ENCODE measurements around the gene R3HDM2. TPM values are rescaled to one million over a fixed set of nuclear protein-coding genes. Genes with fewer than 3 reads are reported as not detected.
A peak's percentile ranks its signal among the peaks of the same experiment; 100 is the strongest.

Gene R3HDM2
- total and polyA plus RNA-seq, 4 experiments from 2014 or later: 3.9 to 132 (median 71.5) TPM

DNA sequence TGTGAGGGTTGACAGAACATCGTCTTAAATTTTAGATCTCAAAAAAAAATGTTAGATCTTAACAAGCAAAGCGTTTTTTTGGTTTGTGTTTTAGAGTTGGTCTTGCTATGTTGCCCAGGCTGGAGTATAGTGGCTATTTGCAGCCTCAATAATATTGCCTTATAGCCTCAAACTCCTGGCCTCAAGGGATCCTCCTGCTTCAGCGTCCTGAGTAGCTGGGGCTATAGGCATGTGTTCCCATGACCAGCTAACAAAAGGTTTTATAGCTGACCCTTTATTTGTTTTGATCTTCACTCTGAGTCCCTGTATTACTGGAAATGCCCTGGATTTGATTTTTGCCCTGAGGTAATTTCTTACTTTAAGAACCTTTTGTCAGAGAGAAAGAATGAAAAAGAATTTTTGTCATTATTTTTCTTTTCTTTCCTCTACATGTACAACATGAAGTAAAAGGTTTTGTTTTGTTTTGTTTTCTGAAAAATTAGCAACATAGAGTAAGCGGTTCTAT is 9.0 kb upstream of the R3HDM2 start:
- H3K27ac Mint-ChIP-seq: peak overlapping the region in 1 of 7 donors; percentile 29
- no peak overlapping the region for H3K4me3 Mint-ChIP-seq
- intact Hi-C loops (cut with micrococcal nuclease): no loop called here
- Histone ChIP-seq H3K27me3 (ENCODE audit: insufficient read depth, low read length) (no peaks in the 10 kb centered on the region), H3K36me3 (ENCODE audit: insufficient read depth, low read length) (no peaks in the 10 kb centered on the region), H3K27ac (ENCODE audit: low read depth, low read length) (no peak overlapping the region), H3K9me3 (ENCODE audit: control insufficient read depth in 1 of 2, low read length in 2 of 2) (no peaks in the 10 kb centered on the region), H3K4me1 (ENCODE audit: insufficient read depth, low read length) (no peaks in the 10 kb centered on the region), H3K4me3 (ENCODE audit: low read length in 2 of 2) (no peak overlapping the region)
- ChIA-PET CTCF (ENCODE audit: partially characterized antibody) (interaction anchor here (1.2 kb wide), 1 partner anchor 16 kb away, joined by 3 read pairs; the partner anchor contains the start of gene INHBE), POLR2A (ENCODE audit: partially characterized antibody) (no interaction called here)
- peaks cover 1 to 16% (median 10%) of the 10 kb centered on the region in 8 donors for H3K9me3 Mint-ChIP-seq
- DNase-seq: no peak
- H3K27me3 Mint-ChIP-seq: peaks cover 3 to 9% of the 10 kb centered on the region in 2 donors
- peaks cover 6 to 7% of the 10 kb centered on the region in 2 donors for H3K36me3 Mint-ChIP-seq
- peaks cover 1 to 5% (median 4%) of the 10 kb centered on the region in 4 donors for H3K4me1 Mint-ChIP-seq

DNA sequence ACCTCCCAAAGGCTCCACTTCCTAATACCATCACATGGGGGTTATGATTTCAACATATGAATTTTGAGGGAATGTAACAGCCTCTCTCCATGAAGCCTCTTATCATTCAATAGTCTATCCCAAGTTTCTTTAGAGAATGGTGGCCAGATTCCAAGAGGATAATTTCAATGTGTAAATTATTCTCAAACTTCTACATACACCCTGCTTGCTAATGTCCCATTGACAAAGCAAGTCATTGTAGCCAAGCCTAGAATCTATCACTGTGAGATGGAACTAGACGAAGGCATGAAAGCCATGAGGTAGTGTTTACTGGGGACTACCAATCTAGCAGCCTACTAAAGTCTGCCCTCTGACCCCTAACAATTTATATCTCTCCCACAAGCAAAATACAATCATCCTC is 7.6 kb upstream of the R3HDM2 start:
- no peaks in the 10 kb centered on the region for H3K9me3 ChIP-seq (ENCODE audit: control insufficient read depth in 1 of 2, low read length in 2 of 2)
- intact Hi-C loops (cut with micrococcal nuclease): no loop called here
- no peaks in the 10 kb centered on the region for H3K4me1 ChIP-seq (ENCODE audit: insufficient read depth, low read length)
- ChIA-PET POLR2A (ENCODE audit: partially characterized antibody) (no interaction called here), CTCF (ENCODE audit: partially characterized antibody) (interaction anchor here (1.1 kb wide), 1 partner anchor 20 kb away, joined by 5 read pairs; no protein-coding TSS in a partner anchor)
- DNase-seq: no peak
- Mint-ChIP-seq H3K9me3 (peaks cover 1 to 16% (median 10%) of the 10 kb centered on the region in 8 donors), H3K4me1 (peaks cover 1 to 5% (median 4%) of the 10 kb centered on the region in 4 donors), H3K27me3 (peaks cover 3 to 9% of the 10 kb centered on the region in 2 donors), H3K27ac (no peak overlapping the region), H3K4me3 (no peak overlapping the region), H3K36me3 (peaks cover 6 to 7% of the 10 kb centered on the region in 2 donors)
- no peak overlapping the region for H3K4me3 ChIP-seq (ENCODE audit: low read length in 2 of 2)
- H3K36me3 ChIP-seq (ENCODE audit: insufficient read depth, low read length): no peaks in the 10 kb centered on the region
- no peaks in the 10 kb centered on the region for H3K27me3 ChIP-seq (ENCODE audit: insufficient read depth, low read length)
- no peak overlapping the region for H3K27ac ChIP-seq (ENCODE audit: low read depth, low read length)

DNA sequence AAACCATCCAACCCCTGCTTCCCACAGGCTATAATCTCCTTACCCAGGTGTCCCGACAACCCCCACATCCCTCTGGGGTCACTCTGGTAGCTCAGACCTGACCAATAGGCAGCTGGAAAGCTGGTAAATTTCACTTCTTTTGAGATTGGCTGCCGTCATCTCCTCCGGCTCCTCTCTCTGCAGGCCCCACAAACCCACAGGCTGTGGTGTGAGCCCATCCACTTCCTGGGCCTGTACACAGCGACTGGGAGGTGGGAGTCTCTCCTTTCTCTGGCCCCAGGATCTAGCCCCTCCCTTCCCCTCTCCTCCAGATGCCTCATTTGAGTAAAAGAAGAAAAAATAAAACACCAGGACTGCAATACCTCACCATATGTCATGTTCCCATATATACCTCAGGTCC is 4.5 kb upstream of the R3HDM2 start:
- H3K4me3 Mint-ChIP-seq: peak overlapping the region in 2 of 8 donors; percentile 14 to 32

DNA sequence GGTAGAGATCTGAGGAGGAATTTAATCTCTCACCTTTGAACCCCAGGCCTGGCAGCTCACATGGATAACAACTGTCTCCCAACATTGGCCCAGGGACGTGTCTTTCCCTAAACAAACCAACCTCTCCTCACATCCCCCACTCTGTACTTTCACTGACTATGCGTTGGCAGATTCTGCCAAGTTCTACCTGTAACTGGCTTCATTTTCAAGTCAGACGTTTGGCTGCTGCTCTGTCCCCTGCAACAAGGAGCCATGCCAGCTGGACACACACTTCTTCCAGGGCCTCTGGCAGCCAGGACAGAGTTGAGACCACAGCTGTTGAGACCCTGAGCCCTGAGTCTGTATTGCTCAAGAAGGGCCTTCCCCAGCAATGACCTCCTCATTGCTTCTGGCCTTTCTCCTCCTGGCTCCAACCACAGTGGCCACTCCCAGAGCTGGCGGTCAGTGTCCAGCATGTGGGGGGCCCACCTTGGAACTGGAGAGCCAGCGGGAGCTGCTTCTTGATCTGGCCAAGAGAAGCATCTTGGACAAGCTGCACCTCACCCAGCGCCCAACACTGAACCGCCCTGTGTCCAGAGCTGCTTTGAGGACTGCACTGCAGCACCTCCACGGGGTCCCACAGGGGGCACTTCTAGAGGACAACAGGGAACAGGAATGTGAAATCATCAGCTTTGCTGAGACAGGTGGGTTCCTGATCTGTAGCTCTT is 3.8 kb upstream of the R3HDM2 start, which contains the start of gene INHBC:
Gene INHBC, plus strand, starts transcription at position 268 of the 707 bp plus-strand sequence. Its CDS starts 103 bp downstream, at position 371.
- peak within 1 kb of the TSS in 6 of 7 donors; percentile 22 to 84 (median 68) for H3K27ac Mint-ChIP-seq
- peaks cover 0 to 10% of the 10 kb centered on the region in 2 donors for H3K36me3 Mint-ChIP-seq
- intact Hi-C loops (cut with micrococcal nuclease): no loop called here
- H3K4me1 Mint-ChIP-seq: peaks cover 13 to 23% (median 19%) of the 10 kb centered on the region in 4 donors
- CTCF ChIA-PET (ENCODE audit: partially characterized antibody): interaction anchor here (1.3 to 3.0 kb wide), 4 partner anchors 18 to 24 kb away, joined by 3 to 16 read pairs (median 8); partner anchors contain the start of genes GLI1 and INHBE
- H3K27me3 ChIP-seq (ENCODE audit: insufficient read depth, low read length): no peaks in the 10 kb centered on the region
- POLR2A ChIA-PET (ENCODE audit: partially characterized antibody): interaction anchor here (1.1 kb wide), 1 partner anchor 24 kb away, joined by 3 read pairs; no protein-coding TSS in a partner anchor
- H3K4me1 ChIP-seq (ENCODE audit: insufficient read depth, low read length): peaks cover 13% of the 10 kb centered on the region
- H3K4me3 ChIP-seq (ENCODE audit: low read length in 2 of 2): no peak within 1 kb of the TSS
- H3K27me3 Mint-ChIP-seq: peaks cover 0 to 2% of the 10 kb centered on the region in 2 donors
- H3K9me3 ChIP-seq (ENCODE audit: control insufficient read depth in 1 of 2, low read length in 2 of 2): no peaks in the 10 kb centered on the region
- H3K9me3 Mint-ChIP-seq: no peaks in the 10 kb centered on the region
- H3K36me3 ChIP-seq (ENCODE audit: insufficient read depth, low read length): no peaks in the 10 kb centered on the region
- H3K4me3 Mint-ChIP-seq: peak within 1 kb of the TSS in 2 of 8 donors; percentile 14 to 32
- no peak for DNase-seq
- no peak within 1 kb of the TSS for H3K27ac ChIP-seq (ENCODE audit: low read depth, low read length)

More for the DNA sequence above, 4.5 kb upstream of the R3HDM2 start:
- ChIA-PET POLR2A (ENCODE audit: partially characterized antibody) (interaction anchor here (1.1 kb wide), 1 partner anchor 23 kb away, joined by 3 read pairs; no protein-coding TSS in a partner anchor), CTCF (ENCODE audit: partially characterized antibody) (interaction anchor here (1.7 to 3.0 kb wide), 3 partner anchors 18 to 23 kb away, joined by 8 to 16 read pairs (median 8); partner anchors contain the start of genes GLI1 and INHBE)
- Mint-ChIP-seq H3K4me1 (peaks cover 8 to 17% (median 14%) of the 10 kb centered on the region in 4 donors), H3K36me3 (peaks cover 0 to 4% of the 10 kb centered on the region in 2 donors), H3K27me3 (peaks cover 0 to 2% of the 10 kb centered on the region in 2 donors), H3K9me3 (no peaks in the 10 kb centered on the region), H3K27ac (peak overlapping the region in 5 of 7 donors; percentile 22 to 82 (median 64))
- Histone ChIP-seq H3K4me1 (ENCODE audit: insufficient read depth, low read length) (peaks cover 8% of the 10 kb centered on the region), H3K4me3 (ENCODE audit: low read length in 2 of 2) (no peak overlapping the region), H3K27ac (ENCODE audit: low read depth, low read length) (no peak overlapping the region), H3K9me3 (ENCODE audit: control insufficient read depth in 1 of 2, low read length in 2 of 2) (no peaks in the 10 kb centered on the region), H3K27me3 (ENCODE audit: insufficient read depth, low read length) (no peaks in the 10 kb centered on the region), H3K36me3 (ENCODE audit: insufficient read depth, low read length) (no peaks in the 10 kb centered on the region)
- no peak for DNase-seq
- intact Hi-C loops (cut with micrococcal nuclease): no loop called here

DNA sequence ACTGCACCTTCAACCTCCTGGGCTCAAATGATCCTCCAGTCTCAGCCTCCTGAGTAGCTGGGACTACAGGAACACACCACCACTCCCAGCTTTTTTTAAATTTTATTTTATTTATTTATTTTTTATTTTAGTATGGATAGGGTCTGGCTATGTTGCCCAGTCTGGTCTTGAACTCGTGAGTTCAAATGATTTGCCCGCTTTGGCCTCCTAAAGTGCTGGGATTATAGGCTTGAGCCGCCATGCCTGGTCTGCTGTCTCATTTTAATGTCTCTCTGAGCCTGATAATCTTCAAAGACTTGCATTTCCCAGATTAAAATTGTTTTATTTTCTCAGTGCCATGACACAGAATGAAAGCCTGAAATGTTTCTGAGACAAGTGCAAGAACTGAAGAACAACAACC is 2.5 kb upstream of the R3HDM2 start:
- Mint-ChIP-seq H3K4me3 (no peak overlapping the region), H3K9me3 (no peaks in the 10 kb centered on the region), H3K36me3 (peaks cover 0 to 12% of the 10 kb centered on the region in 2 donors), H3K27me3 (peaks cover 0 to 2% of the 10 kb centered on the region in 2 donors), H3K27ac (no peak overlapping the region), H3K4me1 (peaks cover 17 to 31% (median 28%) of the 10 kb centered on the region in 4 donors)
- H3K27ac ChIP-seq (ENCODE audit: low read depth, low read length): no peak overlapping the region
- H3K9me3 ChIP-seq (ENCODE audit: control insufficient read depth in 1 of 2, low read length in 2 of 2): no peaks in the 10 kb centered on the region
- H3K4me3 ChIP-seq (ENCODE audit: low read length in 2 of 2): no peak overlapping the region
- intact Hi-C loops (cut with micrococcal nuclease): no loop called here
- POLR2A ChIA-PET (ENCODE audit: partially characterized antibody): interaction anchor here (0.7 kb wide), 1 partner anchor 116 kb away, joined by 3 read pairs; no protein-coding TSS in a partner anchor
- no peaks in the 10 kb centered on the region for H3K27me3 ChIP-seq (ENCODE audit: insufficient read depth, low read length)
- CTCF ChIA-PET (ENCODE audit: partially characterized antibody): interaction anchor here (1.1 to 1.7 kb wide), 5 partner anchors 9 to 80 kb away, joined by 3 to 11 read pairs (median 4); partner anchors contain the start of gene INHBE
- no peaks in the 10 kb centered on the region for H3K36me3 ChIP-seq (ENCODE audit: insufficient read depth, low read length)
- DNase-seq: no peak
- peaks cover 21% of the 10 kb centered on the region for H3K4me1 ChIP-seq (ENCODE audit: insufficient read depth, low read length)

DNA sequence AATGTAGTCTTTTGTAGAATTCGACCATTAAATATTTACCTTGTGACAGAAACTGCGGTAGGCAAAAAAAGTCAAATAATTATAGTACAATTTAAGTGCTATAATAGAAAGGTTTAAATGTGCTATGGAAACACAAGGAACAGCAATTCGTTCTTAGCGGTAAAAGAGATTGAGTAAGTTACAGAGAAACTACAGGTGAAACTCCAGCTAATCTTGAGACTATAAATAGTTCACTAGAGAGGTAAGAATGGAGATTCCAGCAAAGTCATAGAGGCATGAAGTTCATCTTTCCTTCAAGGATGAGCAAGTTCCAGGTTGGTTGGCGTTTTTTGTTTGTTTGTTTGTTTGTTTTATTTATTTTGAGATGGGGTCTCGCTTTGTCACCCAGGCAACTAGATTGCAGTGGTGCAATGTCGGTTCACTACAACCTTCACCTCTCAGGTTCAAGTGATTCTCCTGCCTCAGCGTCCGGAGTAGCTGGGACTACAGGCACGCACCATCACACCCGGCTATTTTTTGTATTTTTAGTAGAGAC is 878 bp upstream of the R3HDM2 start:
- no peaks in the 10 kb centered on the region for H3K27me3 Mint-ChIP-seq
- H3K27me3 ChIP-seq (ENCODE audit: insufficient read depth, low read length): no peaks in the 10 kb centered on the region
- H3K4me3 Mint-ChIP-seq: peak overlapping the region; percentile 90 to 97 (median 95)
- no peaks in the 10 kb centered on the region for H3K9me3 ChIP-seq (ENCODE audit: control insufficient read depth in 1 of 2, low read length in 2 of 2)
- no peaks in the 10 kb centered on the region for H3K9me3 Mint-ChIP-seq
- CTCF ChIA-PET (ENCODE audit: partially characterized antibody): interaction anchor here (0.8 to 1.8 kb wide), 4 partner anchors 11 to 45 kb away, joined by 3 to 11 read pairs (median 4); no protein-coding TSS in a partner anchor
- H3K27ac Mint-ChIP-seq: peak overlapping the region; percentile 97 to 100 (median 99)
- no peak for DNase-seq
- peak overlapping the region; percentile 90 for H3K27ac ChIP-seq (ENCODE audit: low read depth, low read length)
- POLR2A ChIA-PET (ENCODE audit: partially characterized antibody): interaction anchor here (0.7 kb wide), 1 partner anchor 27 kb away, joined by 5 read pairs; no protein-coding TSS in a partner anchor
- peaks cover 20 to 42% (median 34%) of the 10 kb centered on the region in 4 donors for H3K4me1 Mint-ChIP-seq
- H3K4me3 ChIP-seq (ENCODE audit: low read length in 2 of 2): peak overlapping the region in 1 of 2 donors; percentile 58
- intact Hi-C loops (cut with micrococcal nuclease): loop anchor here (1.0 kb wide), 1 partner anchor 28 kb away; the partner anchor contains the start of gene GLI1
- no peaks in the 10 kb centered on the region for H3K36me3 ChIP-seq (ENCODE audit: insufficient read depth, low read length)
- peaks cover 0 to 15% of the 10 kb centered on the region in 2 donors for H3K36me3 Mint-ChIP-seq
- peaks cover 21% of the 10 kb centered on the region for H3K4me1 ChIP-seq (ENCODE audit: insufficient read depth, low read length)
